Mesothelial cell of epicardium (in vitro differentiated cells): ENCODE measurements around the gene MARCHF11. TPM values are rescaled to one million over a fixed set of nuclear protein-coding genes. Genes with fewer than 3 reads are reported as not detected.

Experiments
- DNase-seq, 2 experiments: peaks; one replicate each; pipeline ENCODE4 v3.0.0; 2021; ENCODE audit warnings: low spot score in 2 of 2; ENCODE audit not compliant: unreplicated experiment in 2 of 2
- H3K27ac Mint-ChIP-seq: 2 replicates; pipeline ENCODE4 v1.8.0; 2021; ENCODE audit warnings: mixed read lengths
- H3K27me3 Mint-ChIP-seq: 2 replicates; pipeline ENCODE4 v1.8.0; 2021; ENCODE audit warnings: low read depth, mixed read lengths
- H3K36me3 Mint-ChIP-seq: 2 replicates; pipeline ENCODE4 v1.8.0; 2021; ENCODE audit warnings: mixed read lengths
- H3K4me1 Mint-ChIP-seq: 2 replicates; pipeline ENCODE4 v1.8.0; 2021; ENCODE audit warnings: mixed read lengths
- H3K4me3 Mint-ChIP-seq: 2 replicates; pipeline ENCODE4 v1.8.0; 2021; ENCODE audit warnings: mild to moderate bottlenecking, moderate library complexity, mixed read lengths
- H3K9me3 Mint-ChIP-seq: 2 replicates; pipeline ENCODE4 v1.8.0; 2021; ENCODE audit warnings: mixed read lengths
- CTCF ChIP-seq: fragments of 200-600 bp; sonication (generic); IDR thresholded peaks from one replicate; pipeline ENCODE4 v1.5.0; 2021; ENCODE audit warnings: antibody characterized with exemption; ENCODE audit not compliant: unreplicated experiment
- total RNA-seq: library from RNA; stranded (reverse); gene quantifications from 3 replicates; pipeline ENCODE4 v1.2.1, GENCODE V29; 2021

MARCHF11 gene
- total RNA-seq, 1 donor from 2014 or later: not detected

GRCh38 chr5:16115140-16115539, 64.5 kb downstream of the MARCHF11 start:
- no peaks in the 10 kb centered on the region for H3K4me1 Mint-ChIP-seq
- H3K9me3 Mint-ChIP-seq: peaks cover 18% of the 10 kb centered on the region
- no peak overlapping the region for H3K27ac Mint-ChIP-seq
- no peak for DNase-seq
- no peak for TF ChIP-seq CTCF
- H3K27me3 Mint-ChIP-seq: peaks cover 26% of the 10 kb centered on the region
- no peak overlapping the region for H3K4me3 Mint-ChIP-seq
- no peaks in the 10 kb centered on the region for H3K36me3 Mint-ChIP-seq

- Mint-ChIP-seq H3K27me3 (peaks cover 2% of the 10 kb centered on the region), H3K9me3 (peaks cover 27% of the 10 kb centered on the region), H3K4me3 (no peak overlapping the region), H3K27ac (no peak overlapping the region), H3K36me3 (no peaks in the 10 kb centered on the region), H3K4me1 (no peaks in the 10 kb centered on the region)
- DNase-seq: no peak
- no peak for TF ChIP-seq CTCF
Observed at GRCh38 chr5:16108418-16108817, 71.2 kb downstream of the MARCHF11 start.

GRCh38 chr5:16104961-16105360, 74.6 kb downstream of the MARCHF11 start:
- H3K27ac Mint-ChIP-seq: no peak overlapping the region
- H3K4me1 Mint-ChIP-seq: no peaks in the 10 kb centered on the region
- no peak for DNase-seq
- H3K4me3 Mint-ChIP-seq: no peak overlapping the region
- peaks cover 2% of the 10 kb centered on the region for H3K36me3 Mint-ChIP-seq
- H3K9me3 Mint-ChIP-seq: peaks cover 21% of the 10 kb centered on the region
- TF ChIP-seq CTCF: no peak
- H3K27me3 Mint-ChIP-seq: peaks cover 7% of the 10 kb centered on the region

GRCh38 chr5:16095612-16096011, 84.0 kb downstream of the MARCHF11 start:
- Mint-ChIP-seq H3K4me3 (no peak overlapping the region), H3K27me3 (peaks cover 20% of the 10 kb centered on the region), H3K36me3 (no peaks in the 10 kb centered on the region)

GRCh38 chr5:16090270-16090669, 89.3 kb downstream of the MARCHF11 start:
- Mint-ChIP-seq H3K36me3 (no peaks in the 10 kb centered on the region), H3K9me3 (no peaks in the 10 kb centered on the region), H3K27me3 (peaks cover 9% of the 10 kb centered on the region), H3K27ac (no peak overlapping the region), H3K4me1 (no peaks in the 10 kb centered on the region), H3K4me3 (no peak overlapping the region)
- no peak for DNase-seq
- no peak for TF ChIP-seq CTCF

More at GRCh38 chr5:16095612-16096011, 84.0 kb downstream of the MARCHF11 start:
- TF ChIP-seq CTCF: no peak
- no peak for DNase-seq
- Mint-ChIP-seq H3K27ac (no peak overlapping the region), H3K9me3 (no peaks in the 10 kb centered on the region), H3K4me1 (peaks cover 6% of the 10 kb centered on the region)

GRCh38 chr5:16082982-16083381, 96.6 kb downstream of the MARCHF11 start:
- Mint-ChIP-seq H3K4me1 (no peaks in the 10 kb centered on the region), H3K9me3 (no peaks in the 10 kb centered on the region), H3K27ac (no peak overlapping the region), H3K27me3 (peaks cover 7% of the 10 kb centered on the region), H3K4me3 (no peak overlapping the region), H3K36me3 (no peaks in the 10 kb centered on the region)
- no peak for TF ChIP-seq CTCF
- DNase-seq: no peak
